ENCODE data around the gene KRTAP5-9. TPM values are rescaled to one million over a fixed set of nuclear protein-coding genes. Genes with fewer than 3 reads are reported as not detected.

KRTAP5-9 gene
- total and polyA plus RNA-seq, 7 experiments from 2014 or later = 0.43 TPM; not detected in 6

DNA sequence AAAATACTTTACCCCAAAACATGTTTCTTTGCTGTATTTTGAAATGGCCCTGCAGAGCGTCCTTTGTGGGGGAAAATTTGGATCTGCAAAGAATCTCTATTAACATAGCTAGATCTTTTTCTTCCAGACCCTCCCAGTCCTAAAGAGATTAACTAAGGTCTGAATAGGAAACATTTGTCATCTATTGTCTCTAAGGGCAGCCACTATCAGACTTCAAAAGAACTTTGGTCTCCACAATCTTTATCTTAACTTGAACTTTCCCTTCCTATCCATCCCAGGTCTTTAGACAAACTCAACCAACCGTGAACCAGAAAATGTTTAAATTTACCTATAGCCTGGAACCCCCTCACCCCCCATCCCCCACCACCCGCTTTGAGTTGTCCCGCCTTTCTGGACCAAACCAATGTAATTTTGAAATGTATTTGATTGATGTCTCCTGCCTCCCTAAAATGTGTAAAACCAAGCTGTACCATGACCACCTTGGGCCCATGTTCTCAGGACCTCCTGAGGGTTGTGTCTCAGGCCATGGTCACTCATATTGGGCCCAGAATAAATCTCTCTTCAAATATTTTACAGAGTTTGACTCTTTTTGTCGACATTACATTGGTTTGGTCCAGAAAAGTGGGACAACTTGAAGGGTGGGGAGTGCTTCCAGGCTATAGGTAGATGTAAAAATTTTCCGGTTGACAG is 3.5 kb upstream of the KRTAP5-9 start:
- peaks cover 0 to 11% (median 2%) of the 10 kb centered on the region in 7 donors for H3K4me1 Mint-ChIP-seq
- H3K9me3 Mint-ChIP-seq = peaks cover 0 to 12% (median 9%) of the 10 kb centered on the region in 11 donors
- H3K4me3 Mint-ChIP-seq = no peak overlapping the region

DNA sequence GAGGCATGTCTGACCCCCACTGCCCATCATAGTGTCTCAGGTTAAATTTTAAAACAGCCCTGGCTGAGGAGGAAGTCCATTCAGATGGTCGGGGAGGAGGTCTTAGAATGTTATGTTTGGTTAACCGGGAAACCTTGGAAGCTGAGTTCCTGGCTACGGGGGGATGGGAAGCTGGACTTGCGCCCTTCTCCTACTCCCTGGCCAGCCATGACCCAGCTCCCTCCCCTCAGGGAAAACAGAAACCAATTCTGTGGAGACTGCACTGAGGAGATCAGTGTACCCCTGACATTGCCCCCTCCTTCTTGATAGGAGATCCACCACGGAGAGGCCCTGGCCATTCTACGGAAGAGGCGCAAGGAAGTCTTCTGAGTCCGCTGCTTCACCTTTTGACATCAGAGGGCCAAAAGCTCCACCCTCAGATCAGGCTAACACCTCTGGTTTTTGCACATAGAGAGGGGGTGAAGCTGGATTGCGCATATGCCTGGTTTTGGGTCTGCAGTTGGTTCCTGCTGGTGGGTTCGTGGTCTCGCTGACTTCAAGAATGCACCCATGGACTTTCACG is 2.7 kb upstream of the KRTAP5-9 start:
- Histone ChIP-seq H3K9me3 (ENCODE audit: control insufficient read depth in 2 of 3, low read length in 3 of 3) (no peaks in the 10 kb centered on the region), H3K27me3 (ENCODE audit: control insufficient read depth in 2 of 2, insufficient read depth in 2 of 2, low read length in 2 of 2) (no peaks in the 10 kb centered on the region), H3K36me3 (ENCODE audit: control insufficient read depth in 2 of 3, insufficient read depth in 3 of 3, low read length in 3 of 3) (no peaks in the 10 kb centered on the region), H3K4me1 (ENCODE audit: control insufficient read depth in 2 of 2, insufficient read depth in 2 of 2, low read length in 2 of 2) (no peaks in the 10 kb centered on the region), H3K4me3 (ENCODE audit: low read length) (no peak overlapping the region), H3K27ac (ENCODE audit: low read depth, low read length) (no peak overlapping the region)
- H3K27ac Mint-ChIP-seq = no peak overlapping the region
- intact Hi-C loops (cut with micrococcal nuclease) = no loop called here
- H3K9me3 Mint-ChIP-seq = peaks cover 0 to 12% (median 8%) of the 10 kb centered on the region in 11 donors
- ChIA-PET POLR2A (interaction anchor here (0.7 kb wide), 1 partner anchor 610 kb away, joined by 3 read pairs; no protein-coding TSS in a partner anchor), CTCF (no interaction called here)
- DNase-seq = no peak
- H3K27me3 Mint-ChIP-seq = peaks cover 4 to 44% (median 29%) of the 10 kb centered on the region in 5 donors
- ATAC-seq = no peak
- no peak overlapping the region for H3K4me3 Mint-ChIP-seq
- peaks cover 0 to 11% (median 2%) of the 10 kb centered on the region in 7 donors for H3K4me1 Mint-ChIP-seq
- peaks cover 0 to 8% (median 5%) of the 10 kb centered on the region in 5 donors for H3K36me3 Mint-ChIP-seq

More for the DNA sequence above, 3.5 kb upstream of the KRTAP5-9 start:
- POLR2A ChIA-PET = no interaction called here
- Mint-ChIP-seq H3K27ac (no peak overlapping the region), H3K27me3 (peaks cover 0 to 43% (median 26%) of the 10 kb centered on the region in 5 donors), H3K36me3 (peaks cover 0 to 8% (median 5%) of the 10 kb centered on the region in 5 donors)
- Histone ChIP-seq H3K4me1 (ENCODE audit: control insufficient read depth in 2 of 2, insufficient read depth in 2 of 2, low read length in 2 of 2) (no peaks in the 10 kb centered on the region), H3K4me3 (ENCODE audit: low read length) (no peak overlapping the region), H3K27ac (ENCODE audit: low read depth, low read length) (no peak overlapping the region), H3K36me3 (ENCODE audit: control insufficient read depth in 2 of 3, insufficient read depth in 3 of 3, low read length in 3 of 3) (no peaks in the 10 kb centered on the region), H3K27me3 (ENCODE audit: control insufficient read depth in 2 of 2, insufficient read depth in 2 of 2, low read length in 2 of 2) (no peaks in the 10 kb centered on the region), H3K9me3 (ENCODE audit: control insufficient read depth in 2 of 3, low read length in 3 of 3) (no peaks in the 10 kb centered on the region)
- intact Hi-C loops (cut with micrococcal nuclease) = no loop called here
- DNase-seq = no peak
- no peak for ATAC-seq
- CTCF ChIA-PET = no interaction called here

DNA sequence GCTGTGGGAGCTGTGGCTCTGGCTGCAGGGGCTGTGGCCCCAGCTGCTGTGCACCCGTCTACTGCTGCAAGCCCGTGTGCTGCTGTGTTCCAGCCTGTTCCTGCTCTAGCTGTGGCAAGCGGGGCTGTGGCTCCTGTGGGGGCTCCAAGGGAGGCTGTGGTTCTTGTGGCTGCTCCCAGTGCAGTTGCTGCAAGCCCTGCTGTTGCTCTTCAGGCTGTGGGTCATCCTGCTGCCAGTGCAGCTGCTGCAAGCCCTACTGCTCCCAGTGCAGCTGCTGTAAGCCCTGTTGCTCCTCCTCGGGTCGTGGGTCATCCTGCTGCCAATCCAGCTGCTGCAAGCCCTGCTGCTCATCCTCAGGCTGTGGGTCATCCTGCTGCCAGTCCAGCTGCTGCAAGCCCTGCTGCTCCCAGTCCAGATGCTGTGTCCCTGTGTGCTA is 514 bp downstream of the KRTAP5-9 start:
- Histone ChIP-seq H3K9me3 (ENCODE audit: control insufficient read depth in 2 of 3, low read length in 3 of 3) (no peaks in the 10 kb centered on the region), H3K27ac (ENCODE audit: low read depth, low read length) (no peak overlapping the region), H3K27me3 (ENCODE audit: control insufficient read depth in 2 of 2, insufficient read depth in 2 of 2, low read length in 2 of 2) (no peaks in the 10 kb centered on the region), H3K4me1 (ENCODE audit: control insufficient read depth in 2 of 2, insufficient read depth in 2 of 2, low read length in 2 of 2) (no peaks in the 10 kb centered on the region), H3K4me3 (ENCODE audit: low read length) (no peak overlapping the region), H3K36me3 (ENCODE audit: control insufficient read depth in 2 of 3, insufficient read depth in 3 of 3, low read length in 3 of 3) (no peaks in the 10 kb centered on the region)
- ATAC-seq = no peak
- no peak for DNase-seq
- H3K36me3 Mint-ChIP-seq = peaks cover 0 to 1% (median 0%) of the 10 kb centered on the region in 5 donors
- H3K9me3 Mint-ChIP-seq = peaks cover 0 to 9% (median 0%) of the 10 kb centered on the region in 11 donors
- intact Hi-C loops (cut with micrococcal nuclease) = no loop called here
- ChIA-PET CTCF (no interaction called here), POLR2A (no interaction called here)
- peaks cover 0 to 6% (median 0%) of the 10 kb centered on the region in 7 donors for H3K4me1 Mint-ChIP-seq
- H3K27me3 Mint-ChIP-seq = peaks cover 10 to 33% (median 26%) of the 10 kb centered on the region in 5 donors
- H3K4me3 Mint-ChIP-seq = no peak overlapping the region
- H3K27ac Mint-ChIP-seq = no peak overlapping the region

DNA sequence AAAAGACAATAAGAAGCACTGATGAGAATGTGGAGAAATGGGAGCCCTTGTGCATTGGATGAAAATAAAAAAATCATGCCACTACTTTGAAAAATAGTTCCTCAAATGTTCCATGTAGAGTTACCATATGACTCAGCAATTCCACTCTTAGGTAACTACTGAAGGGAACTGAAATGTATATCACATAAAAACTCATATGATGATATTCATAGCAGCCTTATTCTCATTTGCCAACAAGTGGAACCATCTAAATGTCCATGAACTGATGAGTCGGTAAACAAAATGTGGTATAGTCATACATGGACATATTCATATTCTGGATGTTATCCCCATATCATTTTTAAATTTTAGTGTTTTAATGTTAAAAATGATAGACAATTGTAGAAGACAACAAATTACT is 3.5 kb downstream of the KRTAP5-9 start:
- no peaks in the 10 kb centered on the region for H3K4me1 ChIP-seq (ENCODE audit: control insufficient read depth in 2 of 2, insufficient read depth in 2 of 2, low read length in 2 of 2)
- H3K9me3 ChIP-seq (ENCODE audit: control insufficient read depth in 2 of 3, low read length in 3 of 3) = no peaks in the 10 kb centered on the region
- ChIA-PET CTCF (no interaction called here), POLR2A (no interaction called here)
- H3K4me3 Mint-ChIP-seq = no peak overlapping the region
- no peaks in the 10 kb centered on the region for H3K4me1 Mint-ChIP-seq
- intact Hi-C loops (cut with micrococcal nuclease) = no loop called here
- no peak for ATAC-seq
- no peaks in the 10 kb centered on the region for H3K36me3 Mint-ChIP-seq
- H3K9me3 Mint-ChIP-seq = peaks cover 0 to 5% (median 0%) of the 10 kb centered on the region in 11 donors
- no peaks in the 10 kb centered on the region for H3K36me3 ChIP-seq (ENCODE audit: control insufficient read depth in 2 of 3, insufficient read depth in 3 of 3, low read length in 3 of 3)
- DNase-seq = no peak
- H3K27ac Mint-ChIP-seq = no peak overlapping the region
- H3K4me3 ChIP-seq (ENCODE audit: low read length) = no peak overlapping the region
- H3K27me3 Mint-ChIP-seq = peaks cover 10 to 29% (median 25%) of the 10 kb centered on the region in 5 donors
- H3K27ac ChIP-seq (ENCODE audit: low read depth, low read length) = no peak overlapping the region
- H3K27me3 ChIP-seq (ENCODE audit: control insufficient read depth in 2 of 2, insufficient read depth in 2 of 2, low read length in 2 of 2) = no peaks in the 10 kb centered on the region

DNA sequence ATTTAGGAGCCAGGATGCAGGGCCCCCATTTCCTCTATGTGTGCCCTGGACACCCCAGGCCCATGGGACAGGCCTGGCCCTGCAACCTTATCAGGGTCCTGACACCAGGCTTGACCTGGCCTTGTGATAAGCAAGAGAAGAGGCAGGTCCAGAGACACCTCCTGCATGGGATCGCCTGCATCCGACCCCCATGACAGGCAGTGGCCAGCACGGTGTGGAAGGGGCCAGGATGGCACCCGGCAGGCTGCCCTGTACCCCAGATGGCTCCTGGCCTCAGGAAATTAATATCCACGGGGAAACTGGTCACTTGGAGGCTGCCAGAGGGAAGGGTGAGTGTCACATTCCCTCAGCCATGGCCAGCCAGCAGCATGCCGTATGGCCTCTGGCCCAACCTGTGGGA is 6.8 kb downstream of the KRTAP5-9 start:
- ChIA-PET POLR2A (no interaction called here), CTCF (no interaction called here)
- DNase-seq = no peak
- H3K4me1 Mint-ChIP-seq = no peaks in the 10 kb centered on the region
- Histone ChIP-seq H3K9me3 (ENCODE audit: control insufficient read depth in 2 of 3, low read length in 3 of 3) (no peaks in the 10 kb centered on the region), H3K27me3 (ENCODE audit: control insufficient read depth in 2 of 2, insufficient read depth in 2 of 2, low read length in 2 of 2) (no peaks in the 10 kb centered on the region), H3K4me1 (ENCODE audit: control insufficient read depth in 2 of 2, insufficient read depth in 2 of 2, low read length in 2 of 2) (no peaks in the 10 kb centered on the region), H3K36me3 (ENCODE audit: control insufficient read depth in 2 of 3, insufficient read depth in 3 of 3, low read length in 3 of 3) (no peaks in the 10 kb centered on the region), H3K4me3 (ENCODE audit: low read length) (no peak overlapping the region), H3K27ac (ENCODE audit: low read depth, low read length) (no peak overlapping the region)
- no peak overlapping the region for H3K4me3 Mint-ChIP-seq
- H3K27me3 Mint-ChIP-seq = peaks cover 12 to 22% (median 15%) of the 10 kb centered on the region in 5 donors
- no peak overlapping the region for H3K27ac Mint-ChIP-seq
- H3K36me3 Mint-ChIP-seq = no peaks in the 10 kb centered on the region
- ATAC-seq = no peak
- peaks cover 0 to 2% (median 0%) of the 10 kb centered on the region in 11 donors for H3K9me3 Mint-ChIP-seq
- intact Hi-C loops (cut with micrococcal nuclease) = no loop called here

DNA sequence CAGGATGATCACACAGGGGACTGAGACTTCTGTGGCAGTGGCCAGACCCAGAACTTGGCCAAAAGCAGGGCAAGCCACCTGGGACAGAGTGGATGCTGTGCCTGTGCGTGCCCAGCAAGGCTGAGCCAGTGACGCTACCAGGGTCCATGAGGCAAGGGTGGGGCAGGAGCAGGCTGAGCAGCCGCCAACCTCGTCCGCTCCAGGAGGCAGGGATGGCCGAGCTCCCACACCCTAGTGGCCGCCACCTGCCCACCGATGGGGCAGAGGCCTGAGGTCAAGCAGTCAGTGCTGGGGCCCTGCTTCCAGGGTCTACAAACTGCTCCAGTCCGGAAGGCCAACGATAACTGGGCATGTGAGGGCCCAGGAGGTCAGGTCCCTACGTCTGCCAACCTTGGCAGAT is 7.3 kb downstream of the KRTAP5-9 start:
- H3K36me3 ChIP-seq (ENCODE audit: control insufficient read depth in 2 of 3, insufficient read depth in 3 of 3, low read length in 3 of 3) = no peaks in the 10 kb centered on the region
- no peak overlapping the region for H3K4me3 ChIP-seq (ENCODE audit: low read length)
- Mint-ChIP-seq H3K9me3 (peaks cover 0 to 2% (median 0%) of the 10 kb centered on the region in 11 donors), H3K36me3 (no peaks in the 10 kb centered on the region), H3K27me3 (peaks cover 8 to 19% (median 15%) of the 10 kb centered on the region in 5 donors), H3K27ac (no peak overlapping the region), H3K4me1 (no peaks in the 10 kb centered on the region), H3K4me3 (no peak overlapping the region)
- no peak for DNase-seq
- ChIA-PET CTCF (no interaction called here), POLR2A (no interaction called here)
- ATAC-seq = no peak
- no peaks in the 10 kb centered on the region for H3K4me1 ChIP-seq (ENCODE audit: control insufficient read depth in 2 of 2, insufficient read depth in 2 of 2, low read length in 2 of 2)
- H3K27me3 ChIP-seq (ENCODE audit: control insufficient read depth in 2 of 2, insufficient read depth in 2 of 2, low read length in 2 of 2) = no peaks in the 10 kb centered on the region
- no peak overlapping the region for H3K27ac ChIP-seq (ENCODE audit: low read depth, low read length)
- intact Hi-C loops (cut with micrococcal nuclease) = no loop called here
- no peaks in the 10 kb centered on the region for H3K9me3 ChIP-seq (ENCODE audit: control insufficient read depth in 2 of 3, low read length in 3 of 3)

DNA sequence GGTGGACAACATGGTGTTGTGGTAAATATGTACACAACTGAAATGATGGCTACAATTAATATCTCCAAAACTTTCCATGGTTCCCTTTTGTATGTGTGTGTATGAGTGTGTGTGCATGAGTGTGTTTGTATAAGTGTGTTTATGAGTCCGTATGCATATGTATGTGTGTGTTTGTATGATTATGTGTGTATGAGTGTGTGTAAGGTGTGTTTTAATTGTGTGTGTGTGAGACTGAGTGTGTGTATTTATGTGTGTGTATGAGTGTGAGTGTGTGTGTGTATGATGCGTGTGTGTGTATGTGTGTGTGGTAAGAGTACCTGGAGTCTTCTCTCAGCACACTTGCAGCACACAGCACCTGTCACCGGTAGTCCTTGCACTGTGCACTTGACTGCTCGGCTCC is 7.8 kb downstream of the KRTAP5-9 start:
- Histone ChIP-seq H3K9me3 (ENCODE audit: control insufficient read depth in 2 of 3, low read length in 3 of 3) (no peaks in the 10 kb centered on the region), H3K27me3 (ENCODE audit: control insufficient read depth in 2 of 2, insufficient read depth in 2 of 2, low read length in 2 of 2) (no peaks in the 10 kb centered on the region), H3K36me3 (ENCODE audit: control insufficient read depth in 2 of 3, insufficient read depth in 3 of 3, low read length in 3 of 3) (no peaks in the 10 kb centered on the region), H3K4me3 (ENCODE audit: low read length) (no peak overlapping the region), H3K4me1 (ENCODE audit: control insufficient read depth in 2 of 2, insufficient read depth in 2 of 2, low read length in 2 of 2) (no peaks in the 10 kb centered on the region), H3K27ac (ENCODE audit: low read depth, low read length) (no peak overlapping the region)
- H3K27me3 Mint-ChIP-seq = peaks cover 10 to 19% (median 18%) of the 10 kb centered on the region in 5 donors
- peaks cover 0 to 2% (median 0%) of the 10 kb centered on the region in 11 donors for H3K9me3 Mint-ChIP-seq
- intact Hi-C loops (cut with micrococcal nuclease) = no loop called here
- H3K36me3 Mint-ChIP-seq = no peaks in the 10 kb centered on the region
- no peaks in the 10 kb centered on the region for H3K4me1 Mint-ChIP-seq
- no peak overlapping the region for H3K27ac Mint-ChIP-seq
- ChIA-PET CTCF (no interaction called here), POLR2A (no interaction called here)
- H3K4me3 Mint-ChIP-seq = no peak overlapping the region
- DNase-seq (no peak), ATAC-seq (no peak)
